Thyroid gland (tissue), 4 donors: ENCODE data around the gene PLCL1.

ENCODE experiments used
- POLR2A ChIP-seq, 2 donors: fragments of 450-650 bp; IDR thresholded peaks; one replicate each; pipeline ENCODE4 v1.6.1; 2017; ENCODE audit warnings: antibody characterized with exemption in 2 of 2, mild to moderate bottlenecking in 2 of 2, moderate library complexity in 1 of 2
- TF ChIP-seq, protein P1 (sequence below), 6 experiments: fragments of 200-600 bp in 3 of 6; fragments of 450-650 bp in 3 of 6; sonication (generic) in 3 of 6; IDR thresholded peaks; one replicate each; pipeline ENCODE4 v1.5.1; 2016 to 2019; ENCODE audit warnings: antibody characterized with exemption in 6 of 6, mild to moderate bottlenecking in 2 of 6, inconsistent platforms in 1 of 6, moderate library complexity in 1 of 6

GRCh38 chr2:197949224-197949623, 144.8 kb downstream of the PLCL1 start:
- TF ChIP-seq, protein P1, sequence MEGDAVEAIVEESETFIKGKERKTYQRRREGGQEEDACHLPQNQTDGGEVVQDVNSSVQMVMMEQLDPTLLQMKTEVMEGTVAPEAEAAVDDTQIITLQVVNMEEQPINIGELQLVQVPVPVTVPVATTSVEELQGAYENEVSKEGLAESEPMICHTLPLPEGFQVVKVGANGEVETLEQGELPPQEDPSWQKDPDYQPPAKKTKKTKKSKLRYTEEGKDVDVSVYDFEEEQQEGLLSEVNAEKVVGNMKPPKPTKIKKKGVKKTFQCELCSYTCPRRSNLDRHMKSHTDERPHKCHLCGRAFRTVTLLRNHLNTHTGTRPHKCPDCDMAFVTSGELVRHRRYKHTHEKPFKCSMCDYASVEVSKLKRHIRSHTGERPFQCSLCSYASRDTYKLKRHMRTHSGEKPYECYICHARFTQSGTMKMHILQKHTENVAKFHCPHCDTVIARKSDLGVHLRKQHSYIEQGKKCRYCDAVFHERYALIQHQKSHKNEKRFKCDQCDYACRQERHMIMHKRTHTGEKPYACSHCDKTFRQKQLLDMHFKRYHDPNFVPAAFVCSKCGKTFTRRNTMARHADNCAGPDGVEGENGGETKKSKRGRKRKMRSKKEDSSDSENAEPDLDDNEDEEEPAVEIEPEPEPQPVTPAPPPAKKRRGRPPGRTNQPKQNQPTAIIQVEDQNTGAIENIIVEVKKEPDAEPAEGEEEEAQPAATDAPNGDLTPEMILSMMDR (IDR thresholded peaks at IDR 0.05) = no peak
- TF ChIP-seq POLR2A (IDR thresholded peaks at IDR 0.05) = no peak
